ENCODE results near the gene LCE2D. TPM values are rescaled to one million over a fixed set of nuclear protein-coding genes. Genes with fewer than 3 reads are reported as not detected.

LCE2D gene
- total RNA-seq, 1 experiment from 2014 or later, result not detected

- no peaks in the 10 kb centered on the region for H3K27me3 ChIP-seq (ENCODE audit: insufficient read depth, low read length)
- Mint-ChIP-seq H3K36me3 (ENCODE audit: insufficient read depth in 1 of 3, low read depth in 3 of 3) (peaks cover 10 to 54% (median 17%) of the 10 kb centered on the region in 3 experiments; a peak in 5 of 7 replicates), H3K4me1 (no peaks in the 10 kb centered on the region), H3K27ac (no peak overlapping the region), H3K27me3 (ENCODE audit: low read depth) (no peaks in the 10 kb centered on the region; the same call in 1 of the 2 replicates), H3K4me3 (no peak overlapping the region), H3K9me3 (peaks cover 93 to 94% of the 10 kb centered on the region in 2 experiments)
- no peak overlapping the region for H2BK15ac ChIP-seq (ENCODE audit: low read depth, low read length)
- no peaks in the 10 kb centered on the region for H3K23me2 ChIP-seq (ENCODE audit: insufficient read length, low read depth, low read length, poor library complexity, severe bottlenecking)
- H2BK12ac ChIP-seq (ENCODE audit: insufficient read length, low read depth, low read length), result no peak overlapping the region
- no peaks in the 10 kb centered on the region for H3K79me1 ChIP-seq (ENCODE audit: insufficient read depth, low read depth, low read length, poor library complexity, severe bottlenecking)
- no peak overlapping the region for H2BK20ac ChIP-seq (ENCODE audit: low read depth, low read length, poor library complexity, severe bottlenecking)
- no peaks in the 10 kb centered on the region for H3K4me1 ChIP-seq (ENCODE audit: insufficient read depth, low read length)
- no peak overlapping the region for H4K8ac ChIP-seq (replicated peaks; ENCODE audit: insufficient read length, low read depth, low read length)
- no peak overlapping the region for H3K27ac ChIP-seq (ENCODE audit: insufficient read length, low read depth, low read length)
- H3K56ac ChIP-seq (ENCODE audit: insufficient read length, low read depth, low read length), result no peak overlapping the region
- H2BK5ac ChIP-seq (ENCODE audit: insufficient read length, low read length), result no peak overlapping the region
- no peak overlapping the region for H3T11ph ChIP-seq (ENCODE audit: low read length)
- no peak overlapping the region for H3K4ac ChIP-seq (ENCODE audit: low read depth, low read length)
- H3K79me2 ChIP-seq (ENCODE audit: insufficient read depth, low read length), result no peaks in the 10 kb centered on the region
- H3K14ac ChIP-seq (ENCODE audit: insufficient read depth, low read length), result no peak overlapping the region
- no peak for TF ChIP-seq CTCF (conservative IDR thresholded peaks at IDR 0.05)
- H3K4me2 ChIP-seq (ENCODE audit: insufficient read depth, insufficient read length, low read length), result no peak overlapping the region
- no peaks in the 10 kb centered on the region for H4K20me1 ChIP-seq (ENCODE audit: control insufficient read depth, insufficient read depth, insufficient read length)
- H2AK5ac ChIP-seq (ENCODE audit: insufficient read length, low read length), result no peak overlapping the region
- peaks cover 96% of the 10 kb centered on the region for H3K9me3 ChIP-seq (ENCODE audit: control insufficient read depth, low read depth, low read length)
- H2BK120ac ChIP-seq (ENCODE audit: low read depth, low read length, poor library complexity, severe bottlenecking), result no peak overlapping the region
- no peak overlapping the region for H2AFZ ChIP-seq (ENCODE audit: low read length)
- H3K18ac ChIP-seq (ENCODE audit: insufficient read length, low read depth, low read length), result no peak overlapping the region
- WGBS (ENCODE audit: extremely low coverage, insufficient read length, low lambda C conversion rate), result no CpG with 5 or more reads among the region's 29 CpGs
- H3K23ac ChIP-seq (ENCODE audit: insufficient read length, low read depth, low read length), result no peak overlapping the region
- H3K9ac ChIP-seq (ENCODE audit: extremely low read depth, insufficient read length, low read length), result no peak overlapping the region
- no peak for DNase-seq
- no peak overlapping the region for H4K5ac ChIP-seq (ENCODE audit: insufficient read length, low read depth, low read length)
- no peak overlapping the region for H4K91ac ChIP-seq (ENCODE audit: insufficient read length, low read depth, low read length)
Observed at GRCh38 chr1:152623203-152623844, 39.9 kb upstream of the LCE2D start.

Measured in H9 (cell line).